HepG2 (cell line): ENCODE results near the gene TCF19. TPM values are rescaled to one million over a fixed set of nuclear protein-coding genes. Genes with fewer than 3 reads are reported as not detected.

Experiments used
- ATAC-seq: fragments of 200-7000 bp; cut with Tn5 transposase; 3 replicates; pipeline ENCODE4 v1.9.1; 2020; ENCODE audit warnings: mild to moderate bottlenecking, moderate library complexity
- BruUV-seq: library from RNA; stranded (reverse); fragments of 400-500 nt; replicated peaks from 2 replicates; lab custom pipeline; 2021; lab: Mats Ljungman, UMichigan
- CTCF ChIA-PET: fragments of 300-600 bp; formaldehyde crosslinking; extraction: SDS; loops from one replicate; lab custom pipeline; 2021; ENCODE audit warnings: low total read pairs, inconsistent platforms, low intra/inter-chr PET ratio; lab: Yijun Ruan, JAX
- POLR2A ChIA-PET: fragments of 350-600 bp; sonication (Branson Sonifier 250); formaldehyde crosslinking; loops from one replicate; lab custom pipeline; 2020; ENCODE audit warnings: antibody characterized with exemption, inconsistent platforms; lab: Yijun Ruan, JAX
- DNase-seq: peaks from one replicate; pipeline ENCODE4 v3.0.0-alpha.2; 2015; ENCODE audit warnings: low spot score
- FAIRE-seq: peaks from 3 replicates; lab custom pipeline; 2011; peaks lifted over from hg19 to GRCh38; lab: Jason Lieb, UNC
- H2AFZ ChIP-seq: one replicate; pipeline ENCODE4 v1.6.1; 2011; ENCODE audit warnings: low read length, inconsistent platforms
- H3K27ac ChIP-seq: fragments of 300-600 bp; 3 replicates; pipeline ENCODE4 v1.8.0; 2011; ENCODE audit warnings: mixed run types, mild to moderate bottlenecking, mixed read lengths, low read length, inconsistent platforms; ENCODE audit not compliant: insufficient read depth; ENCODE audit errors: extremely low read length
- H3K27me3 ChIP-seq, 2 experiments: fragments of 200-600 bp in 1 of 2; 2 replicates in 1 of 2; 3 replicates in 1 of 2; pipeline versions ENCODE4 v1.6.0 to v1.8.0; 2011; ENCODE audit warnings: low read length in 2 of 2, mild to moderate bottlenecking in 2 of 2, moderate library complexity in 2 of 2, inconsistent platforms in 1 of 2; ENCODE audit not compliant: insufficient read depth in 2 of 2, control insufficient read depth in 1 of 2
- H3K36me3 ChIP-seq, 2 experiments: fragments of 200-600 bp in 1 of 2; replicated peaks in 1 of 2; 2 replicates in 1 of 2; 3 replicates in 1 of 2; pipeline versions ENCODE4 v1.5.1 to v1.8.0; 2011; ENCODE audit warnings: low read length in 2 of 2, inconsistent platforms in 1 of 2; ENCODE audit not compliant: insufficient read depth in 2 of 2, control insufficient read depth in 1 of 2
- H3K4me1 ChIP-seq: 2 replicates; pipeline ENCODE4 v1.5.1; 2012; ENCODE audit warnings: low read length, inconsistent platforms; ENCODE audit not compliant: insufficient read depth
- H3K4me2 ChIP-seq: 2 replicates; pipeline ENCODE4 v1.6.0; 2011; ENCODE audit warnings: low read depth, low read length, inconsistent platforms
- H3K4me3 ChIP-seq, 3 experiments: fragments of 200-600 bp in 1 of 3; sonication (generic), shearing (Covaris generic) in 1 of 3; replicated peaks in 1 of 3; 2 replicates each; pipeline ENCODE4 v1.5.1; 2011 to 2016; ENCODE audit warnings: low read length in 3 of 3, inconsistent platforms in 2 of 3, low read depth in 2 of 3, mild to moderate bottlenecking in 2 of 3, control low read depth in 1 of 3, mixed read lengths in 1 of 3; ENCODE audit not compliant: insufficient read depth in 1 of 3
- H3K79me2 ChIP-seq: one replicate; pipeline ENCODE4 v1.6.1; 2011; ENCODE audit warnings: low read length, inconsistent platforms; ENCODE audit not compliant: insufficient read depth
- H3K9ac ChIP-seq: 2 replicates; pipeline ENCODE4 v1.6.0; 2011; ENCODE audit warnings: mild to moderate bottlenecking, low read depth, low read length, inconsistent platforms; ENCODE audit not compliant: insufficient read depth
- H3K9me3 ChIP-seq: 2 replicates; pipeline ENCODE4 v1.5.1; 2012; ENCODE audit warnings: mild to moderate bottlenecking, low read length
- H4K20me1 ChIP-seq: 2 replicates; pipeline ENCODE4 v1.6.0; 2011; ENCODE audit warnings: inconsistent platforms, mild to moderate bottlenecking, low read length, moderate library complexity; ENCODE audit not compliant: insufficient read depth
- CTCF ChIP-seq: sonication (generic); formaldehyde crosslinking; IDR thresholded peaks from 2 replicates; pipeline ENCODE4 v1.5.0; 2020; ENCODE audit warnings: mild to moderate bottlenecking, missing genetic modification reagents, moderate library complexity
- FOSL2 ChIP-seq: sonication (generic); formaldehyde crosslinking; IDR thresholded peaks from 2 replicates; pipeline ENCODE4 v1.4.0; 2020; ENCODE audit warnings: missing genetic modification reagents
- IKZF1 ChIP-seq: fragments of 450-650 bp; IDR thresholded peaks from 2 replicates; pipeline ENCODE4 v1.7.1; 2016
- MBNL3 ChIP-seq: fragments of 250-450 bp; sonication (Bioruptor Pico); conservative IDR thresholded peaks from 2 replicates; pipeline ENCODE4 v1.8.0; 2022; ENCODE audit warnings: mild to moderate bottlenecking, inconsistent platforms
- MED1 ChIP-seq: sonication (generic); formaldehyde crosslinking; IDR thresholded peaks from 2 replicates; pipeline ENCODE4 v1.4.0; 2020; ENCODE audit warnings: missing genetic modification reagents
- NCOA5 ChIP-seq: sonication (generic); formaldehyde crosslinking; IDR thresholded peaks from 2 replicates; pipeline ENCODE4 v1.4.0; 2020; ENCODE audit warnings: missing genetic modification reagents
- PCBP2 ChIP-seq: fragments of 200-400 bp; formaldehyde crosslinking; optimal IDR thresholded peaks from 2 replicates; pipeline ENCODE3; 2018; ENCODE audit warnings: low read length, low read depth; ENCODE audit not compliant: poor library complexity, severe bottlenecking
- PHB2 ChIP-seq: fragments of 450-650 bp; IDR thresholded peaks from 2 replicates; pipeline ENCODE4 v1.6.1; 2018; ENCODE audit not compliant: partially characterized antibody
- PHF20 ChIP-seq: sonication (generic); formaldehyde crosslinking; IDR thresholded peaks from 2 replicates; pipeline ENCODE4 v1.5.0; 2020; ENCODE audit warnings: mild to moderate bottlenecking, missing genetic modification reagents
- POLR2AphosphoS5 ChIP-seq: IDR thresholded peaks from 2 replicates; pipeline ENCODE4 v1.6.1; 2012; ENCODE audit warnings: low read depth, low read length
- RAD21 ChIP-seq: fragments of 450-650 bp; formaldehyde crosslinking; IDR thresholded peaks from 2 replicates; pipeline ENCODE4 v1.5.0; 2020; ENCODE audit warnings: mild to moderate bottlenecking
- RFXAP ChIP-seq: sonication (generic); formaldehyde crosslinking; IDR thresholded peaks from 2 replicates; pipeline ENCODE4 v1.4.0; 2020; ENCODE audit warnings: missing genetic modification reagents, borderline replicate concordance
- RNF2 ChIP-seq: fragments of 450-650 bp; conservative IDR thresholded peaks from 2 replicates; pipeline ENCODE4 v1.6.1; 2016; ENCODE audit warnings: low read depth
- SMARCC2 ChIP-seq: fragments of 450-650 bp; IDR thresholded peaks from 2 replicates; pipeline ENCODE4 v1.6.1; 2017; ENCODE audit warnings: antibody characterized with exemption, mild to moderate bottlenecking
- SRSF4 ChIP-seq: fragments of 200-400 bp; formaldehyde crosslinking; IDR thresholded peaks from one replicate; pipeline ENCODE4 v1.6.1; 2018; ENCODE audit warnings: mild to moderate bottlenecking, low read depth, low read length, moderate library complexity; ENCODE audit not compliant: poor library complexity, severe bottlenecking
- WIZ ChIP-seq: sonication (generic); formaldehyde crosslinking; IDR thresholded peaks from 2 replicates; pipeline ENCODE4 v1.5.1; 2020; ENCODE audit warnings: mild to moderate bottlenecking, missing genetic modification reagents
- XRCC5 ChIP-seq: fragments of 200-400 bp; formaldehyde crosslinking; optimal IDR thresholded peaks from 2 replicates; pipeline ENCODE3; 2017; ENCODE audit warnings: mild to moderate bottlenecking, low read length
- YY1 ChIP-seq: IDR thresholded peaks from 2 replicates; pipeline ENCODE4 v1.6.1; 2011; ENCODE audit warnings: low read length, low read depth, moderate library complexity, mild to moderate bottlenecking; ENCODE audit not compliant: insufficient read depth, insufficient replicate concordance
- ZNF34 ChIP-seq: sonication (generic); formaldehyde crosslinking; IDR thresholded peaks from 2 replicates; pipeline ENCODE4 v1.4.0; 2020; ENCODE audit warnings: mild to moderate bottlenecking, missing genetic modification reagents, borderline replicate concordance
- ZNF577 ChIP-seq: sonication (generic); formaldehyde crosslinking; IDR thresholded peaks from 2 replicates; pipeline ENCODE4 v1.4.0; 2020; ENCODE audit warnings: mild to moderate bottlenecking, low read depth, missing genetic modification reagents, borderline replicate concordance
- WGBS: methylation state at CpG from one replicate; pipeline ENCODE4 v1.1.6; 2017; ENCODE audit warnings: low lambda C conversion rate; 5-methylcytosine and 5-hydroxymethylcytosine counted together
- in situ Hi-C: cut with HindIII; loops from 2 replicates; pipeline ENCODE4 v1.10.0; 2017; ENCODE audit warnings: low pct_unique_long_range_greater_than_20kb; ENCODE audit not compliant: extremely low pct_ligation_motif_present
- intact Hi-C: fragments of 100-400 bp; cut with micrococcal nuclease; formaldehyde crosslinking; loops from one replicate; pipeline ENCODE4 v1.10.0; 2022; ENCODE audit not compliant: unreplicated experiment
- polyA plus RNA-seq, 8 experiments: library from polyadenylated mRNA; depleted of rRNA in 3 of 8; stranded (reverse) in 7 of 8; unstranded in 1 of 8; fragments of >200 nt; fragmentation: Illumina TruSeq in 4 of 8; extraction: Trizol in 4 of 8; gene quantifications; 2 replicates each; pipeline versions ENCODE4 v1.2.1 to v1.2.3, GENCODE V29; 2011 to 2016; ENCODE audit warnings: low read depth in 4 of 8, missing spikeins in 1 of 8, mixed read lengths in 1 of 8; ENCODE audit not compliant: insufficient read depth in 1 of 8
- total RNA-seq, 5 experiments: library from RNA; depleted of rRNA; stranded (reverse); fragments of >200 nt; fragmentation: Illumina TruSeq; extraction: Trizol; gene quantifications; 2 replicates each; pipeline ENCODE4 v1.2.3, GENCODE V29; 2016; ENCODE audit warnings: low read depth in 1 of 5
- TF ChIP-seq, protein P1 (sequence below): sonication (generic); formaldehyde crosslinking; IDR thresholded peaks from 2 replicates; pipeline ENCODE4 v1.5.0; 2020; ENCODE audit warnings: missing genetic modification reagents, mild to moderate bottlenecking, borderline replicate concordance
- TF ChIP-seq, protein P2 (sequence below): sonication (generic); formaldehyde crosslinking; IDR thresholded peaks from 2 replicates; pipeline ENCODE4 v1.4.0; 2020; ENCODE audit warnings: missing genetic modification reagents, borderline replicate concordance

The TCF19 gene
- total and polyA plus RNA-seq, 2 of the 13 experiments (the other 11 are each of a cell fraction or from before 2014, with no cell fraction given): 4.9 to 22.2 TPM

GRCh38 chr6:31128093-31128676, 30.2 kb upstream of the TCF19 start:
- no peak overlapping the region for H3K9ac ChIP-seq
- H3K4me3 ChIP-seq: no peak overlapping the region
- peaks cover under 1% of the 10 kb centered on the region; the same call in 1 of the 2 replicates for H3K4me1 ChIP-seq
- no TSS peak for BruUV-seq
- FAIRE-seq: peak; percentile 91
- ChIA-PET CTCF (interaction anchor here (0.8 to 1.5 kb wide), 3 partner anchors 9 to 41 kb away, joined by 3 to 6 read pairs (median 4); no protein-coding TSS in a partner anchor), POLR2A (no interaction called here)
- no peak overlapping the region for H3K4me2 ChIP-seq
- no peaks in the 10 kb centered on the region for H3K9me3 ChIP-seq
- DNase-seq: peak; percentile 48
- WGBS: 2% methylated on average over 8 of the region's 8 CpGs
- H4K20me1 ChIP-seq: no peaks in the 10 kb centered on the region
- intact Hi-C loops: no loop called here
- peaks cover 0 to 37% of the 10 kb centered on the region in 2 experiments; a peak in 3 of 5 replicates for H3K27me3 ChIP-seq
- no peaks in the 10 kb centered on the region for H3K79me2 ChIP-seq
- H2AFZ ChIP-seq: no peak overlapping the region
- H3K27ac ChIP-seq: no peak overlapping the region
- in situ Hi-C loops: no loop called here
- H3K36me3 ChIP-seq: no peaks in the 10 kb centered on the region
- ATAC-seq: peak; percentile 65
- TF ChIP-seq POLR2AphosphoS5 (no peak), CTCF (CRISPR knock-in tag) (peak; percentile 83), ZNF34 (CRISPR knock-in tag) (no peak), MED1 (no peak), RFXAP (CRISPR knock-in tag) (no peak), SMARCC2 (no peak), SRSF4 (no peak), NCOA5 (CRISPR knock-in tag) (no peak), PHB2 (no peak), YY1 (no peak), IKZF1 (no peak), RAD21 (CRISPR knock-in tag) (0 out of 2 replicates have a peak, but pooled peaks have one; percentile 36), MBNL3 (CRISPR knock-in tag) (no peak), WIZ (CRISPR knock-in tag) (no peak), PCBP2 (peak; percentile 88), RNF2 (0 out of 2 replicates have a peak, but pooled peaks have one; percentile 35), PHF20 (no peak), FOSL2 (CRISPR knock-in tag) (no peak), ZNF577 (0 out of 2 replicates have a peak, but pooled peaks have one; percentile 39), XRCC5 (peak; percentile 60)
- TF ChIP-seq, protein P1, sequence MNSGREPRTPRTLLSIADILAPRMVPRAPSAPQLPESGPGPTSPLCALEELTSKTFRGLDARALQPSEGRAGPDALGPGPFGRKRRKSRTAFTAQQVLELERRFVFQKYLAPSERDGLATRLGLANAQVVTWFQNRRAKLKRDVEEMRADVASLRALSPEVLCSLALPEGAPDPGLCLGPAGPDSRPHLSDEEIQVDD (CRISPR knock-in tag): no peak
- TF ChIP-seq, protein P2, sequence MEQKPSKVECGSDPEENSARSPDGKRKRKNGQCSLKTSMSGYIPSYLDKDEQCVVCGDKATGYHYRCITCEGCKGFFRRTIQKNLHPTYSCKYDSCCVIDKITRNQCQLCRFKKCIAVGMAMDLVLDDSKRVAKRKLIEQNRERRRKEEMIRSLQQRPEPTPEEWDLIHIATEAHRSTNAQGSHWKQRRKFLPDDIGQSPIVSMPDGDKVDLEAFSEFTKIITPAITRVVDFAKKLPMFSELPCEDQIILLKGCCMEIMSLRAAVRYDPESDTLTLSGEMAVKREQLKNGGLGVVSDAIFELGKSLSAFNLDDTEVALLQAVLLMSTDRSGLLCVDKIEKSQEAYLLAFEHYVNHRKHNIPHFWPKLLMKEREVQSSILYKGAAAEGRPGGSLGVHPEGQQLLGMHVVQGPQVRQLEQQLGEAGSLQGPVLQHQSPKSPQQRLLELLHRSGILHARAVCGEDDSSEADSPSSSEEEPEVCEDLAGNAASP: no peak
